MCF 10A (cell line): ENCODE data around the gene SPDYE17. TPM values are rescaled to one million over a fixed set of nuclear protein-coding genes. Genes with fewer than 3 reads are reported as not detected.
"Not testable (repeated sequence)": the region's sequence is repeated elsewhere in the genome, so short reads cannot be mapped to it uniquely, and the experiment has no call there.

Experiments used
- BruUV-seq: library from RNA; stranded (reverse); fragments of 400-500 nt; replicated peaks from 2 replicates; lab custom pipeline; 2021; lab: Mats Ljungman, UMichigan
- CTCF ChIA-PET: fragments of 300-600 bp; sonication (Branson Sonifier 250); formaldehyde crosslinking; extraction: SDS; loops from one replicate; lab custom pipeline; 2021; ENCODE audit warnings: antibody characterized with exemption, inconsistent platforms; lab: Yijun Ruan, JAX
- POLR2A ChIA-PET: fragments of 300-600, 350-650 bp; sonication (Branson Sonifier 250); formaldehyde crosslinking; extraction: SDS; loops from one replicate; lab custom pipeline; 2020; ENCODE audit warnings: antibody characterized with exemption, inconsistent platforms; lab: Yijun Ruan, JAX
- DNase-seq: peaks from one replicate; pipeline ENCODE4 v3.0.0-alpha.2; 2018; ENCODE audit not compliant: unreplicated experiment
- H3K27ac Mint-ChIP-seq: one replicate; pipeline ENCODE4 v1.8.0; 2022; ENCODE audit warnings: mild to moderate bottlenecking, low read depth, mixed read lengths; ENCODE audit not compliant: unreplicated experiment
- H3K27me3 Mint-ChIP-seq: one replicate; pipeline ENCODE4 v1.8.0; 2022; ENCODE audit warnings: mixed read lengths; ENCODE audit not compliant: insufficient read depth, unreplicated experiment
- H3K36me3 Mint-ChIP-seq: one replicate; pipeline ENCODE4 v1.8.0; 2022; ENCODE audit warnings: mild to moderate bottlenecking, moderate library complexity, mixed read lengths; ENCODE audit not compliant: insufficient read depth, unreplicated experiment
- H3K4me1 Mint-ChIP-seq: one replicate; pipeline ENCODE4 v1.8.0; 2022; ENCODE audit warnings: mixed read lengths; ENCODE audit not compliant: insufficient read depth, unreplicated experiment
- H3K4me3 Mint-ChIP-seq: one replicate; pipeline ENCODE4 v1.8.0; 2022; ENCODE audit warnings: mild to moderate bottlenecking, moderate library complexity, mixed read lengths; ENCODE audit not compliant: unreplicated experiment
- H3K9me3 Mint-ChIP-seq: one replicate; pipeline ENCODE4 v1.8.0; 2022; ENCODE audit warnings: mixed read lengths; ENCODE audit not compliant: unreplicated experiment
- intact Hi-C: fragments of 100-400 bp; cut with micrococcal nuclease; formaldehyde crosslinking; loops from 2 replicates; pipeline ENCODE4 v1.14.1; 2022
- total RNA-seq: library from RNA; stranded (reverse); gene quantifications from 2 replicates; pipeline ENCODE4 v1.2.3, GENCODE V29; 2022

The SPDYE17 gene
- total RNA-seq, 1 experiment from 2014 or later, result not detected

GRCh38 chr7:76984784-76985136 is 47.4 kb downstream of the SPDYE17 start:
- POLR2A ChIA-PET, BruUV-seq, intact Hi-C loops, H3K27ac Mint-ChIP-seq, H3K4me3 Mint-ChIP-seq, H3K27me3 Mint-ChIP-seq, H3K4me1 Mint-ChIP-seq, DNase-seq, CTCF ChIA-PET, H3K9me3 Mint-ChIP-seq: not testable (repeated sequence)
- peaks cover 15% of the 10 kb centered on the region for H3K36me3 Mint-ChIP-seq

GRCh38 chr7:76983937-76984783 is 48.0 kb downstream of the SPDYE17 start:
- H3K36me3 Mint-ChIP-seq, result peaks cover 21% of the 10 kb centered on the region
- H3K27me3 Mint-ChIP-seq, H3K4me3 Mint-ChIP-seq, H3K27ac Mint-ChIP-seq, POLR2A ChIA-PET, BruUV-seq, DNase-seq, H3K4me1 Mint-ChIP-seq, CTCF ChIA-PET, H3K9me3 Mint-ChIP-seq, intact Hi-C loops: not testable (repeated sequence)

- H3K4me3 Mint-ChIP-seq, DNase-seq, H3K4me1 Mint-ChIP-seq, H3K27me3 Mint-ChIP-seq, H3K27ac Mint-ChIP-seq, POLR2A ChIA-PET, CTCF ChIA-PET, H3K9me3 Mint-ChIP-seq, intact Hi-C loops, BruUV-seq: not testable (repeated sequence)
- peaks cover 28% of the 10 kb centered on the region for H3K36me3 Mint-ChIP-seq
These were observed 48.8 kb downstream of the SPDYE17 start for GRCh38 chr7:76983333-76983732.

DNA sequence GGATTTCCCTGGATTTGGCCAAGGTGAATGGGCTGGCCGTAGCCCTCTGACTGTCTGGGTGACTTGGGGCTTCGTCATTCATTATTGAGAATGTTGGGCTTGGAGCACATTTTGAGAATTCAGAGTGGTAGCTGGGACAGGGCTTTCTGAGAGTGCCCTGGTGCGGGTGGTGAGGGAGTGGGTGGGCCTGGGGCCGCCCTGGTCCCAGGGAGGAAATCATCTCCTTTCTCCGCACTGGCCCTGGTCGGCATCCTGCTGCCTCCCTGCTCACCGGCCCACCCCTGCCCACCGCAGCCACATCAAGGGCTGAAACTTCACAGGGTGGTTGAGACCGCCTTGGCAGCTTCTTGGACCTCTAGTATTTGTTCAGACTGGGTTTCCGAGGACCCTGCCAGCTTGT is 49.7 kb downstream of the SPDYE17 start:
- H3K27me3 Mint-ChIP-seq, DNase-seq, intact Hi-C loops, H3K9me3 Mint-ChIP-seq, BruUV-seq, POLR2A ChIA-PET, CTCF ChIA-PET, H3K27ac Mint-ChIP-seq, H3K4me3 Mint-ChIP-seq, H3K4me1 Mint-ChIP-seq: not testable (repeated sequence)
- H3K36me3 Mint-ChIP-seq, result peaks cover 30% of the 10 kb centered on the region

DNA sequence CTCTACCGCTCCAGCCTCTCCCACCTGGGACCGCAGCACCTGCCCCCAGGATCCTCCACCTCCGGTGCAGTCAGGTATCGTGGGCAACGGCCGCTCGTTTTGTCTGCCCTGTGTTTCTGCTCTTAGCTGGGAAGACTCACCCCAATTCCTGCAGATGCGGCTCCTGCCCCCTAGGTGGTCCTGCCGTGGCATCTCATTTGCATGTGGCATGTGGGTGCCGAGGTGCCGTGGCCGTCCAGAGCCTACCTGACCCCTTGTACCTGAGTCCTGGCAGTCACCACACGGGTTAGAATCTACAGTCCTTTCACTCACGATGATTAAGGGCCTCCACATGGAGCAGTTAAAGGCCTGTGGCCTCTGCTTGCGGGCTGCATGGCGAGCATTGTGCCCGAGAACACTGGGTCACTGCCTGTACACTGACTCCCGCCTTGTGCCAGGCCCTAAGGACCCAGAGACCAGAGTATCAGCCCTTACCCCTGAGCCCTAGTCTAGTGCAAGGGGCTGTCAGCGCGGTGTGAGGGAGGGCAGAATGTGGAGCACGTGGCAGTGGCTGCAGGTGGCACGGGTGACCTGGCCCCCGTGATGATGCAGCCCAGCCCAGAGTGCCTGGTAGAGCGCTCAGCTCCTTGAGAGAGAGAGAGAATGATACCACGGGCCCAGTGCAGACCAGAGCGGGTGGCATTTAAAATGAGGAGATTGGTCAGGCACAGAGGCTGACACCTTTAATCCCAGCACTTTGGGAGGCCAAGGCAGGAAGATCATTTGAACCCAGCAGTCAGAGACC is 50.8 kb downstream of the SPDYE17 start:
- H3K4me3 Mint-ChIP-seq, DNase-seq, H3K4me1 Mint-ChIP-seq, BruUV-seq, POLR2A ChIA-PET, intact Hi-C loops, H3K27me3 Mint-ChIP-seq, H3K9me3 Mint-ChIP-seq, CTCF ChIA-PET, H3K27ac Mint-ChIP-seq: not testable (repeated sequence)
- H3K36me3 Mint-ChIP-seq, result peaks cover 33% of the 10 kb centered on the region

GRCh38 chr7:76980576-76980975 is 51.6 kb downstream of the SPDYE17 start:
- POLR2A ChIA-PET, DNase-seq, H3K4me3 Mint-ChIP-seq, H3K9me3 Mint-ChIP-seq, H3K27me3 Mint-ChIP-seq, BruUV-seq, H3K27ac Mint-ChIP-seq, CTCF ChIA-PET, intact Hi-C loops, H3K4me1 Mint-ChIP-seq: not testable (repeated sequence)
- peaks cover 33% of the 10 kb centered on the region for H3K36me3 Mint-ChIP-seq

- DNase-seq, CTCF ChIA-PET, H3K4me3 Mint-ChIP-seq, H3K9me3 Mint-ChIP-seq, H3K27ac Mint-ChIP-seq, POLR2A ChIA-PET, intact Hi-C loops, H3K4me1 Mint-ChIP-seq, H3K27me3 Mint-ChIP-seq, BruUV-seq: not testable (repeated sequence)
- H3K36me3 Mint-ChIP-seq, result peaks cover 46% of the 10 kb centered on the region
These were observed 54.3 kb downstream of the SPDYE17 start for GRCh38 chr7:76977761-76978367.

DNA sequence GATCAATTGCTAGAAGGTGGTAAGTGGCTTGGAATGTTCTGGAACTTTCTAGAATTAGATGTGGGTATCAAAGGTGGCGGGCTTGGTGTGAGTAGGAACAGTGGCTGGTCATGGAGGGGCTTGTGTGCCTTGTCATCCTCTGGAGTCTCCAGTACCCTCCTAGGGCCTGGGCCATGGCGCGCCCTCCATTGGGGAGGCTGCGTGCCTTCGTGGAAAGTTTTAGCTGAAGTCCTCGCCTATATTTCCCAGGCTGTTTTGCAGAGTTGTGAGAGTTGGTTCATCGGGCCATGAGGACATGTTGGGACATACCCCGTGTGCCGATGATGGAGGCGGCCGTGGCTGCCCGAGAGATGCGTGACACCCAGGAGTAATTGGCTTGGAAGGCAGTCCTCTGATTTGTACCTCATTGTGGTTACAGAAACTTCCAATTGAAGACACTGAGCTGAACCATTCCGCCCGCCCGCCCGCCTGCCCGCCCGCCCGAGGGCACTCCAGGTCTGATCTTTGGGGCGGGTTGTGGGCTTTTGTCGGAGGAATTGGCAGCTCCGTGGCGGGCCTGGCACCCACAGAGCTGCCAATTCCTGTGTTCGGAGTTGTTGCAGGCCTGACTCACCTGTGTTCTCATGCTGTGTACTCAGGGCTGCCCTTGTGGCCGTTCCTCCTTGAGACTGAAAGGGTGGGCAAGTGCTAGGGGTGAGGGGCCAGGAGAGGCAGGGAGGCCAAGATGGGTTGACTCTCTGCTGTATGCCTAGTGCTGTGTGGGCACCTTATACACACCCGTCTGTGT is 57.2 kb downstream of the SPDYE17 start:
- intact Hi-C loops, H3K4me1 Mint-ChIP-seq, POLR2A ChIA-PET, H3K4me3 Mint-ChIP-seq, CTCF ChIA-PET, H3K9me3 Mint-ChIP-seq, H3K27me3 Mint-ChIP-seq, BruUV-seq: not testable (repeated sequence)
- peaks cover 41% of the 10 kb centered on the region for H3K36me3 Mint-ChIP-seq
- H3K27ac Mint-ChIP-seq, result peak overlapping the region; percentile 71
- peak; percentile 60 for DNase-seq
